Stimulated activated CD8-positive, alpha-beta memory T cell treated with anti-CD3 and anti-CD28 coated beads, Interleukin-7, amount 100 ng/mL, for 1 hour (primary cell): ENCODE data around the gene BAAT.
"Not testable (repeated sequence)": the region's sequence is repeated elsewhere in the genome, so short reads cannot be mapped to it uniquely, and the experiment has no call there.

Experiments
- DNase-seq, 2 donors: peaks; one replicate each; pipeline ENCODE4 v3.0.0-alpha.2; 2020; ENCODE audit warnings: low read depth in 2 of 2

The BAAT gene

DNA sequence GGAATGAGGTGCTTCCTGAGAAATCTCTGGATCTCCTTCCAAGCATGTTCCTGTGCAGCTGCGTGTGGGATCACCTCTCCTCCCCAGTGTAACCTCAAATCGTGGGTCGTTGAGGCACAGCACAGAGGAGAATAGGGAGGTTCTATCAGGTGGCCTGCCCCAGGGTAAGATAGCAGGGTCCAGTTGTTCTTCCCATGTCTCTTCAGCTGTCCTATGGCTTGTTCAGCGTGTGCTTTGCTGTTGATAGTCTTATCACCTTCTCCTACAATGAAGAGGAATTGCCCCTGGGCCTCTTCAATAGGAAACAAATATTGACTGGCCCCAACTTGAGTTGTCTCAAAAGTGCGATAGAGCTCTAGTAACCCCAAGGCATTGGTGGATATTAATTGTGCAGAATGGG is 22.4 kb downstream of the BAAT start:
- no peak for DNase-seq

DNA sequence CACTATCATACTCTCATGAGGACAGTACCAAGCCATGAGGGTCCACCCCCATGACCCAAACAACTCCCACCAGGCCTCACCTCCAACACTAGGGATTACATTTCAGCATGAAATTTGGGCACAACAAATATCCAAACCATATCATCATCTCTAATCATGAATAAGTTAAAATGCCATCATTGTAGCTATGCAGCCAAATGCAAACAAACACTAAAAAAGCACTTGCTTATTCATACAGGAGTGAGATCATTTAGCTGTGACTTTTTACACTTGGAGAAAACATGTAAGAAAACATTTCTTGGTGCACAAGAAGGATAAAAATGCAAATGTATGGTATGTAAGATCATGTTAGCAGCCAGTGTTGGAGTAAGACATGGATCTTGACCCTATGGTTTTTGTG is 24.2 kb downstream of the BAAT start:
- DNase-seq, result no peak

DNA sequence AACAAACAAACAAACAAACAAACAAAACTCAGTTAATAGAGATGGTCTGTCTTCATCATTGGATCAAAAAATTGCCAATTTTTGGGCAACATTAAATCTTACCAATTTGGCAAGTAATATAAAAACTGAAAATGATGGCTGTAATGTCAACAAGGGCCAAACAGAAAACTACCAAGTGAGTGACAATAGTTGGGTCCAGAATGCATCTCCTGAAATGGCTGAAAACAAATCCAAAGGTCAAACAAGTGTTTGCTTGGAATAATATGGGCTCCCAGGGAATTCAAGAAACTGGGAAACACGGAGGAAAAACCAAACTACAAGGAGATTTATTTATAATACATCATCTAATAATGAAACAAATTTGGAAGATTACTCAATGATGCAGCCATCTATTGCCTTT is 25.1 kb downstream of the BAAT start:
- no peak for DNase-seq

DNA sequence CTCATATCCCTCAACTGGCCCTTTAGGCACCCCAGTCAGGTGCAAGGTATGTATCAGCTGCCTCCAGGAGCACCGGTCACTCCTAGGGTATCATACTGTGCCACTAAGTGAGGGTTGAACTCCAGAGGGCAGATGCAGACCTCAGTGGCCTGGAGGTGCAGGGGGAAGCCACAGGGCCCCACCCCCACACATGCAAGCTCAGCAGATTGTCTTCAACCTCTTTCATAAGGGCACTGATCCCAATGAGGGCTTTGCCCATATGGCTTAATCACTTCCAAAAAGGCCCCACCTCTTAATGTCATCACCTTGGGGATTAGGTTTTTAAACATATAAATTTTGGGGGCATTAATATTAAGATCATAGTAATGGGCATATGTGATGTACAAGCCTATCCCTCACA is 28.2 kb downstream of the BAAT start:
- DNase-seq, result no peak

DNA sequence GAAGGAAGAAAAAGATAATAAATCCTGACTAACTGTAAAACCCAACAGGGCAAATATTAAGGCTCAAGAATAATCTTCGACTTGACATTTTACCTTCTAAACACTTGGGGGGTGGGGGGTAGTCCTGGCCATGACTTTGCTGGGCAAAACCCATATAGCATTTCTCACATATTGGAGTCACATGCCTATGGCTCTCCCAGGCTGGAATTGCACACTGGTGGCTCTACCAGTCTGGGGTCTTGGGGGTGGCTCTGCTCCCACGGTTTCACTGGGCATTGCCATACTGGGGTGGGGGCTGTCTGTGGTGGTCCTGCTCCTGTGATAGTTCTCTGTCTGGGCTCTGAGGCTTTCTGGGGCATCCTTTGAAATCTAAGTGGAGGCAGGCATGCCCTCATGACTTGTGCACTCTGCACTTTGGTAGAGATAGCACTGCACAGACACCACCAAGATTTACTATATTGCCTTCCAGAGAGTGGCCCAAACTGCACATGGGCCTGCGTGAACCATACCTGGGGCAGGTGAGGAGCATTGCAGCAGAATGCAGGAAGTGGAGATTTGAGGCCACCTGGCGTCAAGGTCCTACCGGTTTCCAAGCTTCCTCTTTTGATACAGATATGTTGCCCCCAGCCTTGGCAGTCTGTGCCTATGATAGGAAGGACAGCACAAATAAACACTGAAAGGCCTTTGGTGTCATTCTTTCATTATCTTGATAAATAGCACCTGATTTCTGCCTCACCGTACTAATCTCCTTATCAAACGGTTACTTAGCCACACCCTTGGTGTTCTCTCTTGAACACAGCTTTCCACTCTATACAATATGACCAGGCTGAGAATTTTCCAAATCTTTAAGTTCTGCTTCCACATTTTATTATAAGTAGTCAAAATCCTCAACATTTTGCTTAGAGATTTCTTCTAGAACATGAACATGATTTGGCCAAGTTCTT is 29.8 kb downstream of the BAAT start:
- DNase-seq, result no peak

DNA sequence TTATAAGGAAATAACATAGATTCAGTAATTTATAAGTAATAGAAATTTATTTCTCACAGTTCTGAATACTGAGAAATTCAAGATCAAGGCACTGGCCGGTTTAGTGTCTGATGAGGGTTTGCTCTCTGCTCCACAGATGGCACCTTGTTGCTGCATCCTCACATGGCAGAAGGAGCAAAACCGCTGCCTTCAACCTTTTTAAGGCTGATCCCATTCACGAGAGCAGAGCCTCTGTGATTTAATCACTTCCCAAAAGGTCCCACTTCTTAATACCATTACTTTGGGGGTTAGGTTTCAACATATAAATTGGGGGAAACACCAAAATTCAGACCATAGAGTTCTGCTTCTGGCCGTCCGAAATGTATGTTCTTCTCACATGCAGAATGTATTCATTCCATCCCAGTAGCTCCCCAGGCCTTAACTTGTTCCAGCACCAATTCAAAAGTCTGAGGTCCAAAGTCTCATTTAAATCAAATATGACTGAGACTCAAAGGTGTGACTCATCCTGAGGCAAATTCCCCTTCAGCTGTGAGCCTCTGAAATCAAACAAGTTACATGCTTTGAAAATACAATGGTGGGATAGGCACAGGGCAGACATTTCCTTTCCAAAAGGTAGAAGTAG is 30.6 kb downstream of the BAAT start:
- DNase-seq, result no peak

DNA sequence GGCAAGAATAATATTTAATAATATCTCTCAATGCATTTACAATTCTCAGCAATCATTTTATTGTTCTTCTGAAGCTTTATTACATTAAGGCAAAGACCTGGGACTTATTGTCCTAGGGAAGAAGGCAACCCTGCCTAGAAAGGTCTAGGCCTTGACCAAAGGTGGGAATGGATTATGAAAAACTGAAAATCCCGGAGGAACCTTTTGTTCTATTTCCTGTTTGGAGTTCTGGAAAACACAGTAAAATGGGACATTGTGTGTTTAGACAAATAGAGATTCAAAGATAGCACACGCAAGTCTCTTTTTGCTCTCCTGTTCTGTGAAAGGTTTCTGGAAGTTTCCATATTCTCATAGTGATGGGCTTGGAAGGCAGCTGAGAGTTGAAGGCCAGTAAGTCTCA is 31.1 kb downstream of the BAAT start:
- DNase-seq, result no peak

DNA sequence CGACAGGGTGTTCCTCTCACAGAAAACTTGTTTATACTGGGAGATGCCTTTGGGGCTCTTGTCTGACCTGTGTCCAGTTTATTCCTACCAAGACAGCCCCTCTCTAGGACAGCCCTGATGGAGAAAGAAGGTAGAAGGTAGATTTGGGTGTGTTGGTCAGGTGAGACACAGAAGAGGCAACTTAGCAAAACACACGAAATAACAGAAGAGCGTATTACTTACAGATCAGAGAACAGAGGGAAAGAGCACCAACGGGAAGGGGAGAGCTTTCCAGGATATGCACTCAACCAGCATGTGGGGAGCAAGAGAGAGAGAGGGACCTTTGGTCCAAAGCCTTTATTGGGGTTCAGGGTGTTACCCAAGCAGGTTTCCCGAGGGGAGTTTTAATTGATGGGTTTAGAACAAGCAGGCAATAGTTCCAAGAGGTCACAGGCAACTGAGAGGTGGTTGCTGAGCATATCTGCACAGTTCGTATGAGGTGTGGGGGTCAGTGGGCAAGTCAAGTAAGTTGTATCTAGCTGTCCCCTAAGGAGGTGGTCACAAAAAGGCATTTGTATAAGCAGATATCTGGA is 31.8 kb downstream of the BAAT start:
- no peak for DNase-seq

DNA sequence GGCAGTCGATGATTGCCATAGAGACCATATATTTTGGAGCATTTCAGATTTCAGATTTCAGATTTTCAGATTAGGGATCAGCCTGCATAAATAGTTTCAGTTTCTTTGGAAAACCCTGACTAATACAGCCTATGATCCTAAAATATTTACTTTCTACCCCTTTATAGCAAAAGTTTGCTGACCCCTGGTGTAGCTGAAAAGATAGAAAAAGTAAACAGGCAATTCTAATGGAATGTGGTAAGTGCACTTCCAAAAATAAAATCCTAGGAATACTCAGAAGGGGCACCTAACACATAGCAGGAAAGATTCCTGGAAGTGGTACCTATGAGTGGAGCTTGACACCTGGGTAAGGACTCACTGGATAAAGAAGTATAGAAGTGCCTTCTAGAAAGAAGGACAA is 34.5 kb downstream of the BAAT start:
- DNase-seq, result no peak

DNA sequence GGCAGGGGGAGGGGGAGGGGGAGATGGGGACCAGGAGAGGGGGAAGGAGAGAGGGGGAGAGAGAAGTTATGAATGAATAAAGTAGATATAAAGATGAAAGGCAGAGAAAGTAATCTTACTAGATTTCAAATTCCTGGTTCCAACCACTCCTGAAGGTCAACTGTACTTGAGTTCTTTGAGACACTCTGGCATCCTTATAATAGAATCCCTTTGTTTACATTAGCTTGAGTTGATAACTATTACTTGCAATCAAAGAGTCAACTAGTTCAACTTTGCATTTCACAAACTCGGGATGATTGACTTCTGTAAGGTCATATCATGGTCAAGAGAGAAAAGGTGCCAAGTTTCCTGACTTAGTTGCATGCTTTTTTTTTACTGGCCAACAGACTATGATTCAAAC is 42.2 kb downstream of the BAAT start:
- DNase-seq, result no peak

DNA sequence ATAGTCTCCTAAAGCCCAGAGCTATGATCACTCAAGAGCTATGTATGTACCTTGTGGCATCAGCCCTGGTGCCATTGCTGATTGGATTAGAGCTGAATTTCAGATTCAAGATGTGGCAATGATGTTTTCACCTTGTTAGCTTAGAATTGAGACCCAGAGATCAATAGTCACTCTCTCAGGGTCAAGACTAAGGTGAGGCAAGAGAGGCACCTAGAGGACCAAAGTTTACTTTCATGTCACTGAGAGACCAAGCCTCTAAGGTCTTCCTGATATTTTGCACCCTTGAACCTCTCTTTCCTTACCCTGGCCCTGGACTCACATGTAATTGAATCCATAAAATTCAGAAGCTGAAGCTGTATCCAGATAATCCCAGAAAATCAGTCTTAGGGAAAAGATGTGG is 42.8 kb downstream of the BAAT start:
- DNase-seq, result no peak

DNA sequence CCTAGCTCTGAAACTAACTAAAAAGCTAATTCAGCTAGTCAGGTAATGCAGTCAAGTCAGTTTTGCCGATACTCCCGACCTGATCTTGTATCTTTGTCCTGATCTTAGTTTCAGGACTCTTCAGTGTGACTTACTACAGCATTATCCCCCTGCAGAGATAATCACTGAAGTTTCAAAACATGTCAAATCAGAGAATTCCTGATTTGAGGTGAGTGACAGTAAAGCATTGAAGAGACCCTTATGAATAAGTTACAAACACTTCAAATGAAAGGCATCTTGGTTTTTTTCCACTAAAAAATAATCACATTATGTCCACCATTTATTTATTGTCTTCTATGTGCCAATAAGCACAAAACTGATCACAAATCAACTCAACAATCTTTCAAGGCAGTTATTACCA is 47.6 kb downstream of the BAAT start:
- DNase-seq, result no peak

DNA sequence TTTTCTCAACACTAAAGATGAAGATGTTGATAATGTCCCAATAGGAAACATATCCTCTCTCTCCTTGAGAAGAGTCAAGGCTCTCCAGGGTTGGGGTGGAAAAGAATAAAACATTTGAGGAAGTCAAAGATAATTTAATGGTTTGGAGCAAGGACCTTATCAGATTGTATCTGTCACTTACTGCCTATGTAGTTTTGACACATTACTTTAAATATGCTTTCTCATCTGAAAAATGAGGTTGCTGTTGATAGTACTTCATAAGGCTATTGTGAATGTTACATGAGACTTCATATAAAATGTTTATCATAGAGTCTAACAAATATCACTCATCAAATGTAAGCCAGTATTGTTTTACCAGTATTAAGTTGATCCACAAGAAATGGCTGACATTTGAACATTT is 48.7 kb downstream of the BAAT start:
- DNase-seq, result no peak

DNA sequence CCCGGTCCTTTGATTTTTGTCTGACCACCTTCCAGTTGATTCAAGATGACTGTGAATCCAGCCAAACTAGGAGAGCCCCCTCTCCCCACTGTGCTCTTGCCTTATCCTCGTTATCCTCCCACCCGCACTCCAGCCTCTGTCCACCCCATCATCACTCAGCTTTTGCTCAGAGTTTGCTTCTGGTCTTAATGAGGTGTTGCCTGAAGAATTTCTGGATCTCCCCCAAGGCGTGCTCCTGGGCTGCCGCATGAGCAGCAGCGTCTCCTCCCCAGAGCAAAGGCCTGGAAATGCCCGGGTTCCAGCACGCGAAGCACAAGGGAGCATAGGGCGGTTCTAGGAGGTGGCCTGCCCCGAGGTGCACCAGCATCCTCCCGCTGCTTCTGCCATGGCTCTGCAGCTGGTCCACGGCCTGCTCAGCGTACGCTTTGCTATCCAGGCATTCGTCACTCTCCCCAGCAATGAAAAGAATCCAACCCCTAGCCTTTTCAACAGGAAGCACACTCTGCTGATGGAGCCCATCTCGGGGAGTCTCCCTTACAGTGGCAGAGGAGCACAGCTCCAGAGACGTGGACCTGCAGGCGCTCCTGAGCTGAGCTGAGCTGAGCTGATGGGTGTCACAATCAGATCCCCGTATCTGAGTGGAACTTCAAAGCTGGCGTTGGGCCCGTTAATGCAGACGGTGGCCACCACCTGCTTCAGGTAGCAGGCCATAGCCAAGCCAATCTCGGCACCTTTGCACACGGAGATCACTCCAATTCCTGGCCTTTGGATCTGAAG is 50.7 kb downstream of the BAAT start:
- DNase-seq, result no peak

DNA sequence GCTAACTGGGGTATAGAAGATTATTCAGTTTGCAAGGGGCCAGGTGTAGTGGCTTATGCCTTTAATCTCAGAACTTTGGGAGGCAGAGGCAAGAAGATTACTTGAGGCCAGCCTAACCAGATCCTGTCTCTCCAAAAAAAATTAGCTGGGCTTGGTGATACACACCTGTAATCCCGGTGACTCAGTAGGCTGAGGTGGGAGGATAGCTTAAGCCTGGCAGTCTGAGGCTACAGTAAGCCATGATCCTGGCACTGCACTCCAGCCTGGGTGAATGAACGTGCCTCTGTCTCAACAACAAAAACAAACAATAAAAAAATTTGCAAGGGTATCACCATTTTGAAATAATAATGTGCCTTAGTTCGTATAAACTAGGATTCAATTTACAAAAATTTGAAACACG is 51.3 kb downstream of the BAAT start:
- no peak for DNase-seq

DNA sequence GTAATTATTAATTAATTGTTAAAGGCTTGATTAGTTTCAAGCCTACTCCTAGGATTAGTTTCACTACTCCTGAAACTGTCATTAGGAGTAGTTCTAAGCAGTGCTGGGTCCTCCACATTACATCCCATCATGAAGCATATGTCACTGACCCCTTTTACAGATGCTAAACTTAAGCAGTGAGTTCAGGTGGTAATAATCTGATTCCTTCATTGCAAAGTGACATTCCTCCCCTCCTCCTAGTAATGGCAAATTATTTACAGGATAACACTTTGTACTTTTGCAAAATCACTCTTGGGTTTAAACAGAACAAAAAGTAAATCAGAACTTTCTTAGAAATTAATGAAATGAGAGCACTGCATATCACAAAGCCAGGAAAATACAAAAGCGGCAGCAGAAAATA is 52.4 kb downstream of the BAAT start:
- no peak for DNase-seq

DNA sequence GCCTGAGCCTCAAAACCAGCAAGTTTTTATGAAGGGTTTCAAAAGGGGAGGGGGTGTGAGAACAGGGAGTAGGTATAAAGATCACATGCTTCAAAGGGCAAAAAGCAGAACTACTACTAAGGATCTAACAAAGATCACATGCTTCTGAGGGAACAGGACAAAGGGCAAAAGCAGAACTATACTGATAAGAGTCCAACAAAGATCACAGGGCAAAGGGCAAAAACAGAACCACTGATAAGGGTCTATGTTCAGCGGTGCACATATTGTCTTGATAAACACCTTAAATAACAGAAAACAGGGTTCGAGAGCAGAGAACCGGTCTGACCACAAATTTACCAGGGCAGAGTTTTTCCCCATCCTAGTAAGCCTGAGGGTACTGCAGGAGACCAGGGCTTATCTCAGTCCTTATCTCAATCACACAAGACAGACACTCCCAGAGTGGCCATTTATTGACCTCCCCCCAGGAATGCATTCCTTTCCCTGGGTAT is 57.3 kb downstream of the BAAT start:
- DNase-seq, result not testable (repeated sequence)

DNA sequence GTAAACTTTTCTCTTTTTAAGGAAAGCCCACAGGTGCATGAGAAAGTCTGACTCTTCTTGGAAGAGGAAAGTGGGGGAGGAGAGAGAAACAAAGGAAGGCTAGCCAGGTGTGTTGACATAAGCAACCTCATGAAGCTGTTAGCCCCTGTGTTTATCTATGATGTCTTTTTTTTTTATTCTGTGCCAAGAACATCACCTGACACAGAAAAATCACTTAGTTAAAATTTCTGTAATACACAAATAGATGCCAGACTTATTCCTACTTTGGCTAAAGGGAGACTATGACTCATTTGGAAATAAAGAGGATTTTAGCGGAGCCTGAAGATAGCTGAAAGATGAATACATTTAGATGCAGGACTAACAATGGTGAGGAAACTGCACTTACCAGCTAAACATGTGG is 58.3 kb downstream of the BAAT start:
- DNase-seq, result no peak

DNA sequence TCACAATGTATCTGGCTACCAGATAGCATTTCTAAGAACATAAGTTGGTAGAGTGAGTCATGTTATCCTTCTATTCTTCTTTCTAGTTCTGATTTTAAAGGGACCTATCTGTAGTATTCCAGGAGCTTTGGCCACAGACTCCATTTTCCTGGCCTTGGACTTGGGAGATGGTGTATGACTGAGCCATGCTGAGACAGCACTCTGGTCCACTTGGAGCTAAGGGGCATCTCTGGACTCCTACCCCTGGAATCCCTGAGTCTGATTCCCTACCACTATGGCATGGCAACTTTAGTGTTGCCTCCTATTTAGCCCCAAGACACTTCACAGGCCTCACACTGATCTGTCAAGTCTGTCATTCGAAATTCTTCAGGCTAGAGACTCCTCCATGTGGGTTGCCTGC is 58.8 kb downstream of the BAAT start:
- no peak for DNase-seq

DNA sequence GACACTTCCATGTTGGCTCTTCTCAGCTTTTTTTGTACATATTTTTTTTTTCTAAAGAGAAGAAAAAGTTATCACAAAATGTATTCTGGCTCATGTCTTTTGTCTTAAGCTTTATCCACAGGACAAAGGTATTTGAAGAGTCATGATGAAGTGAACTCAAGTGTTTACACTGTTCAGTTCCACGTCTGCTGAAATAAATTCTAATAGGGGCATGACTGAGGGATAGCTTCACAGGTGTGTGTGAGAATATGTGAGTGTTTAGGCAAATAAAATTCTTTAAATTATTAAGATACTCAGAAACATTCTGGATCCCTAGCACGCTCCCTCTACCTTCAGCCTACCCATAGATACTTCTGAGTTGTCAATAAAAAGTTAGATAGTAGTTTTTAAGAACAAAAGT is 59.8 kb downstream of the BAAT start:
- no peak for DNase-seq

DNA sequence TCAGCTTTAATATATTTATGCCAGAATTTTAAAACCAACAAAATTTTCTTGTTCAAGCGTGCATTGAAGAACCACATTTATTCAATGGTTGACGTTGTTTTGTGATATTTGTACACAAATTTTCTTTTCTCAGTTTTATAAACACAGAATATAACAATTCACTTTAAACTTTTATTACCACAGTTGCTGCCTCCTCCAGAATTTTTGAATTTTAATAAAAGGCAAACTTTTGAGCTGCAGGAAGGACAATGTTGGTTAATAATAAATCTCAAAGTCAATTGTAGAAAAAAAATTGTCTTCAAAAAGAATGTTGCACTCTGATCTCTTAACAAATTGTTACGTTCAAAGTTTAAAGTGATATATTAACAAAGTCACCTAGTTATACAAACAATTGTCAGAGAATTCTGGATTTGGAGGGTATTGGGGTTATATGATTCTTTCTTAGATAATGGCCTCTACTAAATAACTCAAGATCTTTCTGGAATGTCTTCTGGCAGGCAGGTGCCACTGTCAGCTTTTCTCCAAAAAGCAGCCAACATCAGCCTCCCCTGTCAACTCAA is 60.5 kb downstream of the BAAT start:
- DNase-seq, result no peak

DNA sequence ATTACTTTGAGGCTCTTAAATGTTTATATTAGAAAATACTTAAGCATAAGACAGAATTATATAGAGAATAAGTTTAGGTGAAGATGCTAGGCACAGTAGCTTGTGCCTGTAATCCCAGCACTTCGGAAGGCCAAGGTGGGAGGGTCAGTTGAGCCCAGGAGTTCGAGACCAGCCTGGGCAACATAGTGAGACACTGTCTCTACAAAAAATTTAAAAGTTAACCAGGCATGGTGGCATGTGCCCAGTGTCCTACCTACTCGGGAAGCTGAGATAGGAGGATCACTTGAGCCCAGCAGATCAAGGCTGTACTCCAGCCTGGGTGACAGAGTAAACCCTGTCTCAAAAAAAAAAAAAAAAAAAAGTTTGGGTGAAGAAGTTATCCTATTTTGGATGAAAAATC is 61.7 kb downstream of the BAAT start:
- DNase-seq, result no peak
